Tibial nerve (tissue), 4 donors: ENCODE results near the gene GNB5. TPM values are rescaled to one million over a fixed set of nuclear protein-coding genes. Genes with fewer than 3 reads are reported as not detected.
A peak's percentile ranks its signal among the peaks of the same experiment; 100 is the strongest.

Source experiments
- DNase-seq, 2 donors: peaks; one replicate each; pipeline ENCODE4 v3.0.0-alpha.2; 2019; ENCODE audit warnings: low spot score in 2 of 2
- H3K27ac ChIP-seq, 4 donors: fragments of 200-600 bp; sonication (generic) in 3 of 4; one replicate each; pipeline ENCODE4 v1.5.1; 2017 to 2019; ENCODE audit warnings: mild to moderate bottlenecking in 1 of 4
- H3K27me3 ChIP-seq, 2 donors: fragments of 200-600 bp; sonication (generic) in 1 of 2; one replicate each; pipeline versions ENCODE4 v1.5.1 to v1.6.0; 2017 to 2019
- H3K36me3 ChIP-seq, 3 donors: fragments of 200-600 bp; sonication (generic); one replicate each; pipeline ENCODE4 v1.5.1; 2018 to 2019
- H3K4me1 ChIP-seq, 4 donors: fragments of 200-600 bp; sonication (generic) in 3 of 4; one replicate each; pipeline ENCODE4 v1.5.1; 2017 to 2019
- H3K4me3 ChIP-seq, 4 donors: fragments of 200-600 bp; sonication (generic) in 3 of 4; one replicate each; pipeline ENCODE4 v1.5.1; 2017 to 2019; ENCODE audit warnings: mild to moderate bottlenecking in 1 of 4, moderate library complexity in 1 of 4
- H3K9me3 ChIP-seq, 4 donors: fragments of 200-600 bp; sonication (generic) in 3 of 4; one replicate each; pipeline ENCODE4 v1.5.1; 2017 to 2019
- EP300 ChIP-seq, 2 donors: sonication (generic); formaldehyde crosslinking; IDR thresholded peaks; one replicate each; pipeline ENCODE4 v1.6.1; 2017; ENCODE audit warnings: antibody characterized with exemption in 2 of 2, mild to moderate bottlenecking in 1 of 2
- POLR2A ChIP-seq, 2 donors: fragments of 450-650 bp; IDR thresholded peaks; one replicate each; pipeline ENCODE4 v1.6.1; 2017; ENCODE audit warnings: antibody characterized with exemption in 2 of 2, mild to moderate bottlenecking in 2 of 2, moderate library complexity in 2 of 2
- WGBS, 2 donors: methylation state at CpG; one replicate each; pipeline ENCODE4 v1.1.5; 2018; 5-methylcytosine and 5-hydroxymethylcytosine counted together
- total RNA-seq, 4 donors: library from RNA; depleted of rRNA; stranded (reverse); fragments of >200 nt; gene quantifications; one replicate each; pipeline ENCODE4 v1.1.0, GENCODE V29; 2016
- TF ChIP-seq, protein P1 (sequence below), 5 experiments: fragments of 200-600 bp in 3 of 5; fragments of 450-650 bp in 2 of 5; sonication (generic) in 3 of 5; IDR thresholded peaks; one replicate each; pipeline ENCODE4 v1.5.1; 2016 to 2019; ENCODE audit warnings: antibody characterized with exemption in 5 of 5, mild to moderate bottlenecking in 3 of 5, moderate library complexity in 2 of 5

The GNB5 gene
- total RNA-seq, 4 donors from 2014 or later = 5.5 to 24.1 (median 16.4) TPM

DNA sequence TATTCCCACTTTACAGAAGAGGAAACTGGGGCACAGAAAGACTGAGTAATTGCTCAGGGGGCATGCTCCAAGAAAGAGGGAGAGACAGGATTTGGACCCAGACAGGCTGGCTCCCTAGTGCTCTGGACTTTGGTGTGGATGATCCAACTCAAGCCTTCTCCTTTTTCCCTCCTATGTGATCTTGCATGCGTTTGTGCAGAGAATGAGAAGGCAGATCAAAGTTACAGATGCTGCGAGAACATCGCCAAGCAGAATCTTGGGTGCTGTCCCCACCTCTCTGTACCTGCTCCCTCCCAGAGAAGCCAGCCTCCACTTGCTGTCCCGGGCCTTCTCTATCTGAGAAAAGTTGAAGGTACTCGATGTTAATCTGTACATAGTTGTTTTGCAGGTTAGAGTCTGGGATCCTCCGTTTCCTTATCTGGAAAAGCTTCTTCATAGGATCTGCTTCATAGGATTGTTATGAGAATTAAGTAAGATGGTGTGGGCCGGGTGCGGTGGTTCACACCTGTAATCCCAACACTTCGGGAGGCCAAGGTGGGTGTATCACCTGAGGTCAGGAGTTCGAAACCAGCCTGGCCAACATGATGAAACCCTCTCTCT lies 10.2 kb downstream of the GNB5 start:
- Histone ChIP-seq H3K4me1 (peaks cover 0 to 15% (median 5%) of the 10 kb centered on the region in 4 donors), H3K27me3 (no peaks in the 10 kb centered on the region), H3K27ac (peak overlapping the region in 1 of 4 donors; percentile 92), H3K9me3 (no peaks in the 10 kb centered on the region), H3K4me3 (peak overlapping the region in 1 of 4 donors; percentile 83), H3K36me3 (no peaks in the 10 kb centered on the region)
- no peak for TF ChIP-seq POLR2A (IDR thresholded peaks at IDR 0.05)
- no peak for TF ChIP-seq EP300 (IDR thresholded peaks at IDR 0.05)
- TF ChIP-seq, protein P1, sequence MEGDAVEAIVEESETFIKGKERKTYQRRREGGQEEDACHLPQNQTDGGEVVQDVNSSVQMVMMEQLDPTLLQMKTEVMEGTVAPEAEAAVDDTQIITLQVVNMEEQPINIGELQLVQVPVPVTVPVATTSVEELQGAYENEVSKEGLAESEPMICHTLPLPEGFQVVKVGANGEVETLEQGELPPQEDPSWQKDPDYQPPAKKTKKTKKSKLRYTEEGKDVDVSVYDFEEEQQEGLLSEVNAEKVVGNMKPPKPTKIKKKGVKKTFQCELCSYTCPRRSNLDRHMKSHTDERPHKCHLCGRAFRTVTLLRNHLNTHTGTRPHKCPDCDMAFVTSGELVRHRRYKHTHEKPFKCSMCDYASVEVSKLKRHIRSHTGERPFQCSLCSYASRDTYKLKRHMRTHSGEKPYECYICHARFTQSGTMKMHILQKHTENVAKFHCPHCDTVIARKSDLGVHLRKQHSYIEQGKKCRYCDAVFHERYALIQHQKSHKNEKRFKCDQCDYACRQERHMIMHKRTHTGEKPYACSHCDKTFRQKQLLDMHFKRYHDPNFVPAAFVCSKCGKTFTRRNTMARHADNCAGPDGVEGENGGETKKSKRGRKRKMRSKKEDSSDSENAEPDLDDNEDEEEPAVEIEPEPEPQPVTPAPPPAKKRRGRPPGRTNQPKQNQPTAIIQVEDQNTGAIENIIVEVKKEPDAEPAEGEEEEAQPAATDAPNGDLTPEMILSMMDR (IDR thresholded peaks at IDR 0.05) = no peak
- WGBS, 2 donors = 79 to 81% methylated on average over 10 of the region's 10 CpGs
- DNase-seq = no peak

DNA sequence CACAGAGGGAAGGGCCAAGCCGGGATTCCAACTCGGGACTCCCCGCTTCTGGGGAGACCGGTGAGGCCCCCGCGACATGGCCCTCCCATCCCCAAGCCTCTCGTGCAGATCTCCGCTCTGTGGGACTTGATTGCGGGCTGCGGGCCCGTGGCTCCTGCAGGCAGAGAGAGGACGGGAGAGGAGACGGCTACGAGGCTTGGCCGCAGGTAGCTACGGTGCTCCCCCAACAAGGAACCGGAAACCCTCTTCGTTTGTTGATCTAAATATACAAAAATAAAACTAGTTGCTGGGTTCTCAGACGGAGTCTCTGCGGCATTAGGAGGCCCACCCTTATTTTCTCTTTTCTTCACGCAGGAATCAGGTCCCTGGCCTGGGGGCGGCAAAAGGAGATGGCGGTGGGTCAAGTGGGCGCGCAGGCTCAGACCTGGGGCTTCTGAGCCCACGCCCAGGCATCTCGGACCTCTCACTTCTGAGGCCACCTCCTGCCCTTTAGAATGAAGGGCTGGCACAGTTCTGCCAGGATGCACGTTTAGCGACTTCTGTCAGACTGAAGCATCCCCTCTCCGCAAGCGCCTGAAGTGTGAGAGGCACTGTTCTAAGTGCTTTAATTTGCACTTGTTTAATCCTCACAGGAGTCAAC lies 10.9 kb downstream of the GNB5 start:
- no peak for DNase-seq
- peak overlapping the region; percentile 14 to 92 (median 74) for H3K27ac ChIP-seq
- H3K4me3 ChIP-seq = peak overlapping the region; percentile 68 to 86 (median 78)
- WGBS, 2 donors = 4 to 11% methylated on average over 18 to 30 of the region's 31 CpGs
- peaks cover 0 to 15% (median 5%) of the 10 kb centered on the region in 4 donors for H3K4me1 ChIP-seq
- no peaks in the 10 kb centered on the region for H3K9me3 ChIP-seq
- TF ChIP-seq EP300 (IDR thresholded peaks at IDR 0.05) = no peak
- TF ChIP-seq, protein P1 (IDR thresholded peaks at IDR 0.05) = no peak
- no peak for TF ChIP-seq POLR2A (IDR thresholded peaks at IDR 0.05)
- no peaks in the 10 kb centered on the region for H3K36me3 ChIP-seq
- H3K27me3 ChIP-seq = no peaks in the 10 kb centered on the region

GRCh38 chr15:52179278-52180195 lies 11.7 kb downstream of the GNB5 start:
- TF ChIP-seq, protein P1 (IDR thresholded peaks at IDR 0.05) = peak in 1 of 5 experiments; percentile 29
- TF ChIP-seq EP300 (IDR thresholded peaks at IDR 0.05) (peak; percentile 26 to 44), POLR2A (IDR thresholded peaks at IDR 0.05) (peak in 1 of 2 donors; percentile 32)
- Histone ChIP-seq H3K4me3 (peak overlapping the region; percentile 68 to 86 (median 78)), H3K9me3 (no peaks in the 10 kb centered on the region), H3K27me3 (no peaks in the 10 kb centered on the region), H3K27ac (peak overlapping the region; percentile 50 to 92 (median 74)), H3K4me1 (peaks cover 0 to 15% (median 5%) of the 10 kb centered on the region in 4 donors), H3K36me3 (no peaks in the 10 kb centered on the region)
- WGBS, 2 donors = 1% methylated on average over 23 to 74 of the region's 105 CpGs
- peak; percentile 52 to 62 for DNase-seq

DNA sequence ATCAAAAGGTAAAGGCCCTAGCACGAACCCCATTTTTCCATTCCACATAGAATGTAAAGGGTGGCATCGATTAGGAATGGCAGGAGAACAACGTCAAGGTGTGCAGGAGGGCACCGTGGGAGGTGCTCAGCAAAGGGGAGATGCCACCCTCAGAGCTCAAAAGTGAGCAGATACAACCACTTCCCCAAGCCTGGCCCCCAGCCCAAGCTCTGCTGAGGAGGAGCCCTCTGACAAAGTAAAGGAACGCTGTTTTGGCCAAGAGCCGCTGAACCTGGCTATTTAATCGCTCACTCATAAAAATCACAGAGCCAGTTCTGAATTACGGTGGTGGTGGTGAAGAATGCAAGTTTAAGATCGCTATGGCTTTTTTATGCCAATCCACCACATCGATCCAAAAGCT lies 12.4 kb downstream of the GNB5 start:
- no peak for DNase-seq
- Histone ChIP-seq H3K9me3 (no peaks in the 10 kb centered on the region), H3K27me3 (no peaks in the 10 kb centered on the region), H3K27ac (peak overlapping the region in 2 of 4 donors; percentile 89 to 92), H3K4me1 (peaks cover 0 to 15% (median 5%) of the 10 kb centered on the region in 4 donors), H3K36me3 (no peaks in the 10 kb centered on the region), H3K4me3 (peak overlapping the region; percentile 68 to 86 (median 78))
- TF ChIP-seq POLR2A (IDR thresholded peaks at IDR 0.05) (no peak), EP300 (IDR thresholded peaks at IDR 0.05) (no peak)
- TF ChIP-seq, protein P1 (IDR thresholded peaks at IDR 0.05) = no peak
- 25 to 26% methylated on average over 10 of the region's 10 CpGs for WGBS, 2 donors
